ENCODE measurements around the gene MRRF.
A peak's percentile ranks its signal among the peaks of the same experiment; 100 is the strongest.

MRRF gene

DNA sequence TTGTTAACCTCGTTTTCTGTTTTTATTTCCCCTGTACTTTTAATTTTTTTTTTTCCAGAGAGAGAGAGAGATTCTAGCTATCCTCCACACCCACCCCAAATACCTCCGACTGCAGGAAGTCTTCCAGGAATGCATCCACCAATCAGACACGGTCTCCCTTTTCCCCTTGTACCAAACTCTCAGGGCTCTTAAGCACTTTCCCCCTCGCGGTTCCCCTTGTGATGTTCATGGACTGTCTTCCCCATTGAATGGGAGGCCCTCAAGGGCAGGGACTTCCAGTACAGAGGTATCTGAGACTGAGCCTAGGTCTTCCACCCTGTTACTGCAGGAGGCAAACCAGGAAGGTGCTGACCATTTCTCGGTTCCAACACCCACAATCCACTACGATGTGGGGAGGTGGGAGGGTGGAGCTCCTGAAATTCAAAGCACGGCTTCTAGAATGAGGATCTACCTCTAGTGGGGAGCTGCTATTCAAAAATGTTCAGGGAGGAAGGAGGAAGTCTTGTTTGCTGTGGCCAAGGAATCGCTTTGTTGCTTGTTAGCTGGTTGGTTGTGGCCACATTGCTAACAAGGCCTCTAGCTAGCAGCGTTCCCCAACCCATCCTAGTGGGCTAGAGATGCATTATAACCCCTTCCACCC is 68.6 kb downstream of the MRRF start:
- DNase-seq: no peak

DNA sequence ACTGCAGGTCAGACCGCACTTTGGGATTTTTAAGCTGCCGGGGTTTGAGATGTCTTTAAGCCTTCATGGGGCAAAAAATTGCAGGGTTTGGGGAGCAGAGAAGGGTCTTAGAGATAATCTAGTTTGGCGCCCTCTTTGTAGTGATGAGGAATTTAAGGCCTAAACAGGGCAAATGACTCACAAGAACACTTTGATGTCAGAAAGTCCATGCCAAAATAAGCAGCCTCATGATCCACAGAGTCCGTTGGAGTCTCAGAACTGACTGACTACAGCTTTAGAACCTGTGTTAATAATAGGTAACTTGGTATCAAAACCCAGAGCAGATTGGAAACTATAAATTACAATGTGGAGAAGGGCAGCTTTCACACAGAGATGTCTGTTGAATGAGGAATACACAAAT is 70.2 kb downstream of the MRRF start:
- DNase-seq: no peak

DNA sequence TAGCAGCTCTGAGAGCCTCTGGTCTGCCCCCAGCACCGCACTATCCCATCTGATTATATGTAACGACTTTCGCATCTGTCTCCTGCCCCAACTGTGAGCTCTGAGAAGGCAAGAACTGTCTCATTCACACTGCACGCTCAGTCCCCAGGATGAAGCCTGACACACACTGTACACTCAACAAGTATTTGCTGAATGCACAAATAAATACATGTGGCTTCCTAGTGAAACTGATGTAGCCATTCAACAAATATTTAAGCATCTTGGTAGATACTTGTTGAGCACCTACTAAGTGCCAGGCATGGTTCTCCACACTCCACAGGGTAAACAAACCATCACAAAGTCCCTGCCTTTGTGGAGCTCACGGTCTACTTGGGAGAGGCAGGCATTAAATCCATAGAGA is 71.5 kb downstream of the MRRF start:
- no peak for DNase-seq

- DNase-seq: no peak
These were observed 72.3 kb downstream of the MRRF start for GRCh38 chr9:122336866-122337555.

DNA sequence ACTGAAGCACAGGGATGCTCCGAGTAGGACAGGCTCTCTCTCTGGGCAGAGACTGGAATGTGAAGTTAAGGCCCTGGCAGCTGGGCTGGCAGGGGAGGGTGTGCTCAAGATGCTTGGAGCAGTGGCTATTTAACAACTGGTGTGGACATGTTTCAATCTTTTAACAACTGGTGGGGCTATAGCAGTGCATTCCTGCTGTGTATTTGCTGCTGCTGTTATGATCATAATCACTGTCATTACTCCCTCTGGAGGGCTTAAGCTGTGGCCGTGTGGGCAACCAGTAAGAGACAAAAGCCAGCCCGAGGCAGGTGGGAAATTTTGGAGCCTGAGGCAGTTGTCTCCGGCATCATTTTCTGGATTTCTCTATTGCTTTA is 72.9 kb downstream of the MRRF start:
- DNase-seq: no peak

- DNase-seq: no peak
These were observed 73.9 kb downstream of the MRRF start for GRCh38 chr9:122338536-122338935.

GRCh38 chr9:122338994-122339393 is 74.3 kb downstream of the MRRF start:
- DNase-seq: no peak

GRCh38 chr9:122339579-122339978 is 74.9 kb downstream of the MRRF start:
- DNase-seq: no peak

GRCh38 chr9:122340161-122340560 is 75.5 kb downstream of the MRRF start:
- peak; percentile 17 for DNase-seq

DNA sequence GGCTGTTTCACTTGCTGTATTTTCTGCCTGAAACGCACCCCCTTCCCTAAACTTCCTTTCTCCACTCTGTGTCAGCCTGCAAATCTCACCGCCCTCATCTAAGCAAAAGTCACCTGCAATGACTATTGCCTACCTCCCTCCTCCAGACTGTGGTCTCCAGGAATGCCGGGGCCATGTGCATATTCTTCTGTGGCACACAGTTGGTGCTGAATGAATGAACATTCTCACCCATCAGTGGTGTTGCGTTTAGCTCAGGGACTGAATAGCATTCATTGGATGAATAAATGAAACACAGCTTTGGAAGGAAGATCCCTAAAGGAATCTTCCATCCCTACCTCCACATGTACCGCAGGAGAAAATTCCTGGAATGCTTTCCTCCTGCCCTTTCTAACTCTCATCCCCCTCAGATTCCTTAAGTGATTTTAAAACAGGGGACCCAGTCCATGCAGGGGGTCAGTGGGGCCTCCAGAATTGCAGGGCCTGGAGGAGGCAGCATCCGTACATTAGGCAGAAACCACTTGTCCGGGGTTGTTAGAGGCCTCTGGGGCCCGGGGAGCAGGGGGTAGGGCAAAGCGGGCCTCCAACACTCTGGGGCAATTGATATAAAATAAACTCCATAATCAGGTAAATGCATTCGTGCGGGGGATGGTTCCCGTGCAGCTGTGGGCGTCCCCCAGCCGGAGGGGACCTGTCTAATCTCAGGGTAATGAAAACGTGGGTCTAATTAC is 77.8 kb downstream of the MRRF start:
- no peak for DNase-seq

DNA sequence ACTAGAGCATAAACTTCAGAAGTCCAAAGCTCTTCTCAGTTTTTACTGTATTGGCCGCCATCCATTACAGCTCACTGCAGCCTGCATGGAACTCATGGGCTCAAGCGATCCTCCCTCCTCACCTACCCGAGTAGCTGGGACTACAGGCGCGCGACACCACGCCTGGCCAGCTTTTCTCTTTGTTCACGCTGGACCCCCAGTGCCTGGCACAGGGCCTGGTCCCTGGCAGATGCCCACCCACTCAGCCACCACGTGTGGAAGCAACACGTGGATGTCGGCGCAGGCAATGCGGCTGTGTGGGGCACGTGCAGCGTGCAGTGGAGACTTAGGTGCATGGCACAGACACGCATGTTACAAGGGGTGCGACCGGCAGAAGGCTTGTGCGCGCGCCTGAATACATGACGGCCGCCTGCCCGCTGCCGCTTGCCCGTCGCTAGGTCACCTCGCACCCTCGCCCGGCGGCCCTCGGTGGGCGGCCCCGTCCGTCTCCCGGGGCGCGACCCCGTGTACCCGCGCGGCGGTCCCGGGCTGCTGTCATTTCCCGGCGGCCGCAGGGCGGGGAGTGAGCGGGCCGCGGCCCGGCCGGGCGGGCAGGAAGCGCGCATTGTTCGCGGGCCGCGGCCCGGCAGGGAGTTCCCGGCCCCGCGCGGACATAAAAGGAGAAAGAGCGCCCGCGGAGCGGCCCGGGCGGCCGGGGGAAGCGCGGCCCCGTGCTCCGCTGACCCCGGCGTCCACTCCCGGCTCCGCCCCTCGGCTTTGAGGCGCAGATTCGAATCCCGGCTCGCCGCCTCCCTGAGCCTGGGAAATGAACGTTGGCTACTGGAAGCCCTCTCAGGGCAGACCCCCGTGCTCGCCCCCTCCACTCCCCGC is 82.0 kb downstream of the MRRF start:
- peak; percentile 70 for DNase-seq

GRCh38 chr9:122347348-122348287 is 82.9 kb downstream of the MRRF start:
- no peak for DNase-seq

- no peak for DNase-seq
These were observed 83.7 kb downstream of the MRRF start for GRCh38 chr9:122348288-122348777.

GRCh38 chr9:122348791-122349190 is 84.1 kb downstream of the MRRF start:
- no peak for DNase-seq

- no peak for DNase-seq
These were observed 84.5 kb downstream of the MRRF start for GRCh38 chr9:122349201-122349600.

- DNase-seq: peak; percentile 92
These were observed 86.1 kb downstream of the MRRF start for GRCh38 chr9:122350577-122351355.

DNA sequence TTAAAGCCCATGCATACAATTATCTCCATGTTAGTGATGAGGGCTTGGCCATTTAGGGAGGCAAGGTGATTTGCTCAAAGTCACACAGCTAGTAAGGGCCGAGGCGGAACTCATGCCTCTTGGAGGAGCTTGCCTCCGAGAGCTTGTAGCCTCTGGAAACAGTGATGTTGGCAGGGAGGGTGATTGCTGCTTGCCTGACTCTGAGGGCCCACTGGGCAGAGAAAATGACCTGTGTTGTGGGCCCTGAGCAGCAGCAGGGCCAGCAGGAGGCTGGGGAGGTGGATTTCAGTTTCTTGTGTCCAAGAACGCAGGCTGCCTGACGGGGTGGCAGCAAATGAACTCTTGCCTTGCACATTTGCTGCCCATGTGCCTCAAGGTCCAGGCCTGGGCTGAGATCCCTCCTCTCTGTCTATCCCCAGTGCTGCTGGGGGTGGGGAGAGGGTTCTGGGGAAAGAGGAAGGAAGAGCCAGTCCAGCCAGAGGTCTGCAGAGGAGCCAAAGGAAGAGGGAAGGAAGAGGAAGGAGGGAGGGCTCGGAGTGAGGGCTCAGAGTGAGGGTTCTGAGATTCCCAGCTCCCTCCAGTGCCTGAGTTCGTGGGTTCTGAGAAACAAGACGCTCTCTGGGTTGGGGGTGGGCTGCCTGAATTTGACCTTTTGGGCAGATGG is 90.0 kb downstream of the MRRF start:
- no peak for DNase-seq

- DNase-seq: no peak
These were observed 90.7 kb downstream of the MRRF start for GRCh38 chr9:122355336-122355875.

- DNase-seq: no peak
These were observed 91.9 kb downstream of the MRRF start for GRCh38 chr9:122356627-122357026.

DNA sequence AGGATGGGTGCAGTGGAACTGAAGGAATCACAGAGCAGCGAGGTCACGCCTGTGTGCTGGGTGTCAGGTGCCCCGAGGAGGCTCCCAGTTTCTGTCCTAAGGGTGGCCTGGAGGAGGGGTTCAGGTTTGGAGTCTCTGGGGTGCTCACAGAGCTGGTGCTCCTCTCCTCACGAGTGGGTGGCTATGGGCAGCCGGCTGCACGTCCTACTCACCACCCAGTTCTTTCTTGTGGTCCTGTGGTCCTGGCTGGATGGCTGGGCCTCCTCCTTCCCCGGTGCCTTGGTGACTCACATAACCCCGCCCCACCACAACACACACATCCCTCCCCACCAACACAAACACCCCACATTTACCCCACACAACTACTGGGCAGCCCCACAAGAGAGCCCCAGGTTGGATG is 96.2 kb downstream of the MRRF start:
- DNase-seq: no peak

Data from activated CD8-positive, alpha-beta memory T cell treated with anti-CD3 and anti-CD28 coated beads for 24 hours (primary cell).